ENCODE measurements around the gene FAM131C. TPM values are rescaled to one million over a fixed set of nuclear protein-coding genes. Genes with fewer than 3 reads are reported as not detected.

The FAM131C gene
- total and polyA plus RNA-seq, 2 donors, result 0.30 TPM; not detected in 1

- no peaks in the 10 kb centered on the region for H3K4me1 ChIP-seq (ENCODE audit: insufficient read depth)
- 91% methylated on average over 9 of the region's 9 CpGs for WGBS
- no peak overlapping the region for H3K4me3 ChIP-seq (ENCODE audit: low read depth, low read length)
- H3K36me3 ChIP-seq (ENCODE audit: insufficient read depth), result no peaks in the 10 kb centered on the region
- no peak overlapping the region for H3K27ac ChIP-seq (ENCODE audit: low read depth)
- no peak for DNase-seq (ENCODE audit: extremely low spot score)
Observed at GRCh38 chr1:16092923-16093511, 19.6 kb upstream of the FAM131C start.

GRCh38 chr1:16092097-16092922, 18.9 kb upstream of the FAM131C start:
- 84% methylated on average over 18 of the region's 18 CpGs for WGBS
- no peak overlapping the region for H3K4me3 ChIP-seq (ENCODE audit: low read depth, low read length)
- DNase-seq (ENCODE audit: extremely low spot score), result no peak
- no peak overlapping the region for H3K27ac ChIP-seq (ENCODE audit: low read depth)
- H3K4me1 ChIP-seq (ENCODE audit: insufficient read depth), result no peaks in the 10 kb centered on the region
- no peaks in the 10 kb centered on the region for H3K36me3 ChIP-seq (ENCODE audit: insufficient read depth)

GRCh38 chr1:16091296-16091695, 17.8 kb upstream of the FAM131C start:
- no peak for DNase-seq (ENCODE audit: extremely low spot score)
- no peak overlapping the region for H3K27ac ChIP-seq (ENCODE audit: low read depth)

GRCh38 chr1:16090076-16090826, 16.8 kb upstream of the FAM131C start:
- Histone ChIP-seq H3K4me1 (ENCODE audit: insufficient read depth) (no peaks in the 10 kb centered on the region), H3K36me3 (ENCODE audit: insufficient read depth) (no peaks in the 10 kb centered on the region), H3K27ac (ENCODE audit: low read depth) (no peak overlapping the region), H3K4me3 (ENCODE audit: low read depth, low read length) (no peak overlapping the region)
- no peak for DNase-seq (ENCODE audit: extremely low spot score)
- 72% methylated on average over 5 of the region's 5 CpGs for WGBS

More at GRCh38 chr1:16091296-16091695, 17.8 kb upstream of the FAM131C start:
- 86% methylated on average over 8 of the region's 8 CpGs for WGBS
- H3K4me3 ChIP-seq (ENCODE audit: low read depth, low read length), result no peak overlapping the region
- no peaks in the 10 kb centered on the region for H3K36me3 ChIP-seq (ENCODE audit: insufficient read depth)
- H3K4me1 ChIP-seq (ENCODE audit: insufficient read depth), result no peaks in the 10 kb centered on the region

- H3K36me3 ChIP-seq (ENCODE audit: insufficient read depth), result no peaks in the 10 kb centered on the region
- WGBS, result 79% methylated on average over 9 of the region's 9 CpGs
- H3K4me3 ChIP-seq (ENCODE audit: low read depth, low read length), result no peak overlapping the region
- no peaks in the 10 kb centered on the region for H3K4me1 ChIP-seq (ENCODE audit: insufficient read depth)
- H3K27ac ChIP-seq (ENCODE audit: low read depth), result no peak overlapping the region
- no peak for DNase-seq (ENCODE audit: extremely low spot score)
Observed at GRCh38 chr1:16088996-16089395, 15.5 kb upstream of the FAM131C start.

GRCh38 chr1:16088351-16088911, 15.0 kb upstream of the FAM131C start:
- H3K36me3 ChIP-seq (ENCODE audit: insufficient read depth), result no peaks in the 10 kb centered on the region
- 83% methylated on average over 17 of the region's 17 CpGs for WGBS
- no peaks in the 10 kb centered on the region for H3K4me1 ChIP-seq (ENCODE audit: insufficient read depth)
- no peak overlapping the region for H3K4me3 ChIP-seq (ENCODE audit: low read depth, low read length)
- no peak overlapping the region for H3K27ac ChIP-seq (ENCODE audit: low read depth)
- DNase-seq (ENCODE audit: extremely low spot score), result no peak

GRCh38 chr1:16087733-16088132, 14.3 kb upstream of the FAM131C start:
- Histone ChIP-seq H3K4me1 (ENCODE audit: insufficient read depth) (no peaks in the 10 kb centered on the region), H3K4me3 (ENCODE audit: low read depth, low read length) (no peak overlapping the region), H3K36me3 (ENCODE audit: insufficient read depth) (no peaks in the 10 kb centered on the region), H3K27ac (ENCODE audit: low read depth) (no peak overlapping the region)
- WGBS, result 76% methylated on average over 7 of the region's 7 CpGs
- no peak for DNase-seq (ENCODE audit: extremely low spot score)

- no peaks in the 10 kb centered on the region for H3K36me3 ChIP-seq (ENCODE audit: insufficient read depth)
- DNase-seq (ENCODE audit: extremely low spot score), result no peak
- no peaks in the 10 kb centered on the region for H3K4me1 ChIP-seq (ENCODE audit: insufficient read depth)
- H3K27ac ChIP-seq (ENCODE audit: low read depth), result no peak overlapping the region
- 77% methylated on average over 6 of the region's 6 CpGs for WGBS
- no peak overlapping the region for H3K4me3 ChIP-seq (ENCODE audit: low read depth, low read length)
Observed at GRCh38 chr1:16085522-16085921, 12.1 kb upstream of the FAM131C start.

GRCh38 chr1:16083486-16083885, 10.0 kb upstream of the FAM131C start:
- no peaks in the 10 kb centered on the region for H3K4me1 ChIP-seq (ENCODE audit: insufficient read depth)
- 89% methylated on average over 5 of the region's 5 CpGs for WGBS
- H3K4me3 ChIP-seq (ENCODE audit: low read depth, low read length), result no peak overlapping the region
- no peaks in the 10 kb centered on the region for H3K36me3 ChIP-seq (ENCODE audit: insufficient read depth)
- DNase-seq (ENCODE audit: extremely low spot score), result no peak
- H3K27ac ChIP-seq (ENCODE audit: low read depth), result no peak overlapping the region

- H3K4me3 ChIP-seq (ENCODE audit: low read depth, low read length), result no peak overlapping the region
- no peak overlapping the region for H3K27ac ChIP-seq (ENCODE audit: low read depth)
- 81% methylated on average over 9 of the region's 9 CpGs for WGBS
- H3K4me1 ChIP-seq (ENCODE audit: insufficient read depth), result no peaks in the 10 kb centered on the region
- no peak for DNase-seq (ENCODE audit: extremely low spot score)
- H3K36me3 ChIP-seq (ENCODE audit: insufficient read depth), result no peaks in the 10 kb centered on the region
Observed at GRCh38 chr1:16082283-16083038, 9.0 kb upstream of the FAM131C start.

- no peak for DNase-seq (ENCODE audit: extremely low spot score)
- Histone ChIP-seq H3K4me3 (ENCODE audit: low read depth, low read length) (no peak overlapping the region), H3K27ac (ENCODE audit: low read depth) (no peak overlapping the region), H3K36me3 (ENCODE audit: insufficient read depth) (no peaks in the 10 kb centered on the region), H3K4me1 (ENCODE audit: insufficient read depth) (no peaks in the 10 kb centered on the region)
- 88% methylated on average over 9 of the region's 9 CpGs for WGBS
Observed at GRCh38 chr1:16081636-16082035, 8.2 kb upstream of the FAM131C start.

GRCh38 chr1:16080422-16081150, 7.1 kb upstream of the FAM131C start:
- no peak for DNase-seq (ENCODE audit: extremely low spot score)
- WGBS, result 92% methylated on average over 5 of the region's 5 CpGs

More at GRCh38 chr1:16080422-16081150, 7.1 kb upstream of the FAM131C start:
- Histone ChIP-seq H3K27ac (ENCODE audit: low read depth) (no peak overlapping the region), H3K4me1 (ENCODE audit: insufficient read depth) (no peaks in the 10 kb centered on the region), H3K36me3 (ENCODE audit: insufficient read depth) (no peaks in the 10 kb centered on the region), H3K4me3 (ENCODE audit: low read depth, low read length) (no peak overlapping the region)

Data from urinary bladder (tissue), 4 donors.